B cell (primary cell): ENCODE results near the gene SETD1A. TPM values are rescaled to one million over a fixed set of nuclear protein-coding genes. Genes with fewer than 3 reads are reported as not detected.

Experiments
- ATAC-seq: fragments of 200-7000 bp; cut with Tn5 transposase; one replicate; pipeline ENCODE4 v1.10.0; 2021; ENCODE audit warnings: low read depth, mild to moderate bottlenecking, moderate number of reproducible peaks, moderate library complexity
- CTCF ChIA-PET: fragments of 350-600 bp; sonication (Branson Sonifier 250); formaldehyde crosslinking; loops from one replicate; lab custom pipeline; 2021; ENCODE audit warnings: antibody characterized with exemption, inconsistent platforms; lab: Charles Lee
- POLR2A ChIA-PET: fragments of 350-600 bp; sonication (Branson Sonifier 250); formaldehyde crosslinking; loops from one replicate; lab custom pipeline; 2021; ENCODE audit warnings: antibody characterized with exemption; lab: Charles Lee
- DNase-seq: peaks from one replicate; pipeline ENCODE4 v3.0.0; 2013
- H2AFZ ChIP-seq: 2 replicates; pipeline ENCODE4 v1.6.1; 2012; ENCODE audit warnings: mild to moderate bottlenecking, low read depth, low read length; ENCODE audit not compliant: insufficient read depth, poor library complexity, severe bottlenecking
- H3K27ac ChIP-seq, 2 donors: 1 replicate in 1 of 2; 2 replicates in 1 of 2; pipeline ENCODE4 v1.5.1; 2012 to 2013; ENCODE audit warnings: low read length in 2 of 2, mild to moderate bottlenecking in 2 of 2, moderate library complexity in 1 of 2
- H3K27me3 ChIP-seq, 4 experiments: fragments of 200-600 bp in 1 of 4; sonication (generic) in 1 of 4; replicated peaks in 1 of 4; 1 replicate in 2 of 4; 2 replicates in 2 of 4; pipeline versions ENCODE4 v1.6.1 to v1.7.0; 2013 to 2016; ENCODE audit warnings: low read length in 3 of 4, mild to moderate bottlenecking in 2 of 4, mixed read lengths in 1 of 4, moderate library complexity in 1 of 4; ENCODE audit not compliant: insufficient read depth in 4 of 4, control insufficient read depth in 3 of 4; ENCODE audit errors: control extremely low read depth in 1 of 4
- H3K36me3 ChIP-seq, 2 experiments: replicated peaks in 1 of 2; 1 replicate in 1 of 2; 2 replicates in 1 of 2; pipeline versions ENCODE4 v1.6.1 to v1.7.1; 2013; ENCODE audit warnings: low read length in 1 of 2; ENCODE audit not compliant: insufficient read depth in 2 of 2, control insufficient read depth in 1 of 2; ENCODE audit errors: control extremely low read depth in 1 of 2, extremely low read depth in 1 of 2
- H3K4me1 ChIP-seq, 2 donors: fragments of 200-600 bp in 1 of 2; sonication (generic) in 1 of 2; 1 replicate in 1 of 2; 2 replicates in 1 of 2; pipeline versions ENCODE4 v1.5.1 to v1.6.1; 2013 to 2017; ENCODE audit warnings: low read length in 2 of 2; ENCODE audit not compliant: control insufficient read depth in 2 of 2, insufficient read depth in 2 of 2
- H3K4me2 ChIP-seq: replicated peaks from 2 replicates; pipeline ENCODE3; 2012; ENCODE audit warnings: mild to moderate bottlenecking, low read depth, low read length; ENCODE audit not compliant: poor library complexity, severe bottlenecking
- H3K4me3 ChIP-seq, 5 experiments: fragments of 200-600 bp in 1 of 5; sonication (generic) in 1 of 5; 1 replicate in 3 of 5; 2 replicates in 2 of 5; pipeline versions ENCODE4 v1.5.1 to v1.7.0; 2011 to 2016; ENCODE audit warnings: low read length in 4 of 5, mild to moderate bottlenecking in 4 of 5, low read depth in 2 of 5, control low read depth in 1 of 5, moderate library complexity in 1 of 5; ENCODE audit not compliant: insufficient read depth in 1 of 5; ENCODE audit errors: control extremely low read depth in 1 of 5, extremely low read depth in 1 of 5
- H3K79me2 ChIP-seq: fragments of 200-600 bp; sonication (generic); one replicate; pipeline ENCODE4 v1.6.0; 2016; ENCODE audit warnings: low read length; ENCODE audit not compliant: control insufficient read depth, insufficient read depth
- H3K9ac ChIP-seq: fragments of 200-600 bp; sonication (generic); 2 replicates; pipeline ENCODE4 v1.6.1; 2017; ENCODE audit warnings: mild to moderate bottlenecking, low read length, moderate library complexity
- H3K9me3 ChIP-seq, 3 donors: one replicate each; pipeline versions ENCODE4 v1.6.1 to v1.7.1; 2013; ENCODE audit warnings: low read length in 2 of 3; ENCODE audit not compliant: control insufficient read depth in 2 of 3, insufficient read depth in 1 of 3; ENCODE audit errors: control extremely low read depth in 1 of 3
- H4K20me1 ChIP-seq: 2 replicates; pipeline ENCODE4 v1.6.0; 2012; ENCODE audit warnings: mild to moderate bottlenecking, low read length; ENCODE audit not compliant: insufficient read depth, control insufficient read depth, poor library complexity, severe bottlenecking
- H3K27ac Mint-ChIP-seq: one replicate; pipeline ENCODE4 v1.8.0; 2021; ENCODE audit warnings: mixed read lengths
- H3K27me3 Mint-ChIP-seq: one replicate; pipeline ENCODE4 v1.8.0; 2021; ENCODE audit warnings: mixed read lengths
- H3K4me1 Mint-ChIP-seq: one replicate; pipeline ENCODE4 v1.8.0; 2021; ENCODE audit warnings: mixed read lengths
- H3K4me3 Mint-ChIP-seq: one replicate; pipeline ENCODE4 v1.8.0; 2021; ENCODE audit warnings: mixed read lengths
- H3K9me3 Mint-ChIP-seq: one replicate; pipeline ENCODE4 v1.8.0; 2022; ENCODE audit warnings: mixed read lengths; ENCODE audit not compliant: insufficient read depth
- CTCF ChIP-seq: fragments of 200-600 bp; IDR thresholded peaks from one replicate; pipeline ENCODE4 v1.8.0; 2022; ENCODE audit warnings: antibody characterized with exemption, mild to moderate bottlenecking
- EZH2 ChIP-seq: IDR thresholded peaks from 2 replicates; pipeline ENCODE4 v1.6.1; 2012; ENCODE audit warnings: borderline replicate concordance, low read depth, mild to moderate bottlenecking, moderate library complexity, low read length; ENCODE audit not compliant: insufficient read depth, poor library complexity, severe bottlenecking
- WGBS: methylation state at CpG from one replicate; pipeline ENCODE4 v1.1.5; 2013; ENCODE audit warnings: missing lambda C conversion rate; ENCODE audit not compliant: insufficient coverage; 5-methylcytosine and 5-hydroxymethylcytosine counted together
- intact Hi-C: fragments of 100-400 bp; cut with micrococcal nuclease; formaldehyde crosslinking; loops from one replicate; pipeline ENCODE4 v1.10.0; 2022
- polyA plus RNA-seq: library from polyadenylated mRNA; depleted of rRNA; stranded (reverse); fragments of >200 nt; gene quantifications from 2 replicates; pipeline ENCODE4 v1.2.3, GENCODE V29; 2012
- total RNA-seq, 2 donors: library from RNA; stranded (reverse); fragments of 120-200 nt in 1 of 2; gene quantifications; 1 replicate in 1 of 2; 2 replicates in 1 of 2; pipeline versions ENCODE4 v1.2.3 to v1.2.4, GENCODE V29; 2013 to 2022

SETD1A gene
- total and polyA plus RNA-seq, 2 donors (not counting 1 experiment from before 2014, with no cell fraction given): 11.5 to 39.5 TPM

- H3K27ac Mint-ChIP-seq: no peak overlapping the region
Measured at GRCh38 chr16:30965436-30965835, 7.9 kb downstream of the SETD1A start.

More at GRCh38 chr16:30965436-30965835, 7.9 kb downstream of the SETD1A start:
- intact Hi-C loops: no loop called here
- peaks cover 9 to 75% of the 10 kb centered on the region in 2 experiments for H3K36me3 ChIP-seq
- H3K4me1 ChIP-seq: no peaks in the 10 kb centered on the region
- no peak overlapping the region for H3K4me2 ChIP-seq
- no peaks in the 10 kb centered on the region for H3K27me3 Mint-ChIP-seq
- H3K9me3 ChIP-seq: no peaks in the 10 kb centered on the region
- no peak overlapping the region for H3K9ac ChIP-seq
- DNase-seq (no peak), ATAC-seq (no peak)
- H3K4me1 Mint-ChIP-seq: peaks cover 2% of the 10 kb centered on the region
- no peak overlapping the region for H3K4me3 Mint-ChIP-seq
- CTCF ChIA-PET: no interaction called here
- no peak overlapping the region for H2AFZ ChIP-seq
- peaks cover 18% of the 10 kb centered on the region for H4K20me1 ChIP-seq
- 100% methylated on average over 5 of the region's 15 CpGs for WGBS
- H3K27me3 ChIP-seq: no peaks in the 10 kb centered on the region
- H3K27ac ChIP-seq: no peak overlapping the region
- POLR2A ChIA-PET: interaction anchor here (0.7 kb wide), 1 partner anchor 220 kb away, joined by 8 read pairs; no protein-coding TSS in a partner anchor
- H3K79me2 ChIP-seq: peaks cover 43% of the 10 kb centered on the region
- no peak overlapping the region for H3K4me3 ChIP-seq
- TF ChIP-seq EZH2 (no peak), CTCF (no peak)
- no peaks in the 10 kb centered on the region for H3K9me3 Mint-ChIP-seq
